Ishikawa (cell line): ENCODE results near the gene VAPB.

Experiments
- CEBPB ChIP-seq: IDR thresholded peaks from 2 replicates; pipeline ENCODE4 v1.6.1; 2012
- CREB1 ChIP-seq: IDR thresholded peaks from 2 replicates; pipeline ENCODE4 v1.6.1; 2012; ENCODE audit warnings: low read depth
- EGR1 ChIP-seq: IDR thresholded peaks from 2 replicates; pipeline ENCODE4 v1.6.1; 2012
- EP300 ChIP-seq: IDR thresholded peaks from 2 replicates; pipeline ENCODE4 v1.6.1; 2012; ENCODE audit warnings: borderline replicate concordance
- FOXM1 ChIP-seq: IDR thresholded peaks from 2 replicates; pipeline ENCODE4 v1.6.1; 2012; ENCODE audit warnings: low read depth, borderline replicate concordance
- MAX ChIP-seq: IDR thresholded peaks from 2 replicates; pipeline ENCODE4 v1.6.1; 2012
- NFIC ChIP-seq: IDR thresholded peaks from 2 replicates; pipeline ENCODE4 v1.6.1; 2012
- RAD21 ChIP-seq: IDR thresholded peaks from 2 replicates; pipeline ENCODE4 v1.6.1; 2012; ENCODE audit warnings: low read depth
- REST ChIP-seq: IDR thresholded peaks from 2 replicates; pipeline ENCODE4 v1.6.1; 2012; ENCODE audit warnings: low read depth, mild to moderate bottlenecking
- TAF1 ChIP-seq: IDR thresholded peaks from 2 replicates; pipeline ENCODE4 v1.6.1; 2012; ENCODE audit warnings: low read depth, mild to moderate bottlenecking
- TCF12 ChIP-seq: IDR thresholded peaks from 2 replicates; pipeline ENCODE4 v1.6.1; 2012; ENCODE audit warnings: low read depth
- TEAD4 ChIP-seq: IDR thresholded peaks from 2 replicates; pipeline ENCODE4 v1.6.1; 2012
- USF1 ChIP-seq: IDR thresholded peaks from 2 replicates; pipeline ENCODE4 v1.6.1; 2012
- YY1 ChIP-seq: IDR thresholded peaks from 2 replicates; pipeline ENCODE4 v1.6.1; 2012; ENCODE audit warnings: low read depth
- ZBTB7A ChIP-seq: IDR thresholded peaks from 2 replicates; pipeline ENCODE4 v1.6.1; 2012; ENCODE audit warnings: low read depth

VAPB gene

GRCh38 chr20:58463256-58463655 lies 74.2 kb downstream of the VAPB start:
- TF ChIP-seq MAX: no peak
- no peak for TF ChIP-seq USF1
- TF ChIP-seq RAD21: no peak
- TF ChIP-seq TCF12: no peak
- no peak for TF ChIP-seq FOXM1
- no peak for TF ChIP-seq EP300
- TF ChIP-seq NFIC: no peak
- TF ChIP-seq TEAD4: no peak
- TF ChIP-seq REST: no peak
- TF ChIP-seq YY1: no peak
- no peak for TF ChIP-seq CREB1

- TF ChIP-seq CEBPB (no peak), USF1 (no peak), MAX (no peak), REST (no peak), EGR1 (no peak), ZBTB7A (no peak), YY1 (no peak), TCF12 (no peak), EP300 (no peak), CREB1 (no peak), TAF1 (no peak), FOXM1 (no peak), TEAD4 (no peak), NFIC (no peak)
These were observed 75.8 kb downstream of the VAPB start for GRCh38 chr20:58464838-58465237.

GRCh38 chr20:58466095-58466708 lies 77.2 kb downstream of the VAPB start:
- TF ChIP-seq EGR1: no peak
- no peak for TF ChIP-seq ZBTB7A
- no peak for TF ChIP-seq FOXM1
- TF ChIP-seq CEBPB: no peak
- no peak for TF ChIP-seq TEAD4
- TF ChIP-seq USF1: no peak
- no peak for TF ChIP-seq REST
- TF ChIP-seq YY1: no peak
- no peak for TF ChIP-seq CREB1

GRCh38 chr20:58466729-58467571 lies 77.9 kb downstream of the VAPB start:
- TF ChIP-seq CREB1: no peak
- TF ChIP-seq YY1: no peak
- TF ChIP-seq TAF1: no peak
- TF ChIP-seq NFIC: no peak
- TF ChIP-seq EP300: no peak
- TF ChIP-seq RAD21: no peak
